Stomach smooth muscle (tissue), 2 donors: ENCODE measurements around the gene HOXD4.

ENCODE experiments used
- H3K27ac ChIP-seq: one replicate; pipeline ENCODE4 v1.7.0; 2013; ENCODE audit warnings: mild to moderate bottlenecking, low read length, inconsistent platforms
- H3K27me3 ChIP-seq, 2 donors: one replicate each; pipeline ENCODE4 v1.7.0; 2013; ENCODE audit warnings: low read length in 2 of 2; ENCODE audit not compliant: insufficient read depth in 2 of 2, control insufficient read depth in 1 of 2
- H3K36me3 ChIP-seq, 2 donors: one replicate each; pipeline ENCODE4 v1.7.0; 2013; ENCODE audit warnings: low read length in 2 of 2; ENCODE audit not compliant: control insufficient read depth in 2 of 2, insufficient read depth in 2 of 2
- H3K4me1 ChIP-seq: one replicate; pipeline ENCODE4 v1.7.0; 2013; ENCODE audit warnings: low read length; ENCODE audit not compliant: control insufficient read depth, insufficient read depth
- H3K4me3 ChIP-seq, 2 donors: one replicate each; pipeline ENCODE4 v1.7.0; 2013; ENCODE audit warnings: low read length in 2 of 2
- H3K9ac ChIP-seq, 2 donors: one replicate each; pipeline ENCODE4 v1.7.0; 2013; ENCODE audit warnings: low read length in 2 of 2, mild to moderate bottlenecking in 1 of 2
- H3K9me3 ChIP-seq, 2 donors: one replicate each; pipeline ENCODE4 v1.7.0; 2013; ENCODE audit warnings: low read length in 2 of 2; ENCODE audit not compliant: control insufficient read depth in 2 of 2
- donor health status: healthy.
- donor health status: Pancreatic carcinoma.

HOXD4 gene

GRCh38 chr2:176115883-176116813 is 35.2 kb upstream of the HOXD4 start, which contains the start of gene HOXD10:
Gene HOXD10 (plus strand): TSS chr2:176116778. CDS start chr2:176116834, 56 bp downstream.
- Histone ChIP-seq H3K9me3 (peaks cover 4% of the 10 kb centered on the region in 2 donors), H3K4me1 (peaks cover 3% of the 10 kb centered on the region), H3K36me3 (no peaks in the 10 kb centered on the region), H3K27me3 (peaks cover 89 to 97% of the 10 kb centered on the region in 2 donors), H3K9ac (no peak within 1 kb of the TSS), H3K27ac (no peak within 1 kb of the TSS), H3K4me3 (no peak within 1 kb of the TSS)

DNA sequence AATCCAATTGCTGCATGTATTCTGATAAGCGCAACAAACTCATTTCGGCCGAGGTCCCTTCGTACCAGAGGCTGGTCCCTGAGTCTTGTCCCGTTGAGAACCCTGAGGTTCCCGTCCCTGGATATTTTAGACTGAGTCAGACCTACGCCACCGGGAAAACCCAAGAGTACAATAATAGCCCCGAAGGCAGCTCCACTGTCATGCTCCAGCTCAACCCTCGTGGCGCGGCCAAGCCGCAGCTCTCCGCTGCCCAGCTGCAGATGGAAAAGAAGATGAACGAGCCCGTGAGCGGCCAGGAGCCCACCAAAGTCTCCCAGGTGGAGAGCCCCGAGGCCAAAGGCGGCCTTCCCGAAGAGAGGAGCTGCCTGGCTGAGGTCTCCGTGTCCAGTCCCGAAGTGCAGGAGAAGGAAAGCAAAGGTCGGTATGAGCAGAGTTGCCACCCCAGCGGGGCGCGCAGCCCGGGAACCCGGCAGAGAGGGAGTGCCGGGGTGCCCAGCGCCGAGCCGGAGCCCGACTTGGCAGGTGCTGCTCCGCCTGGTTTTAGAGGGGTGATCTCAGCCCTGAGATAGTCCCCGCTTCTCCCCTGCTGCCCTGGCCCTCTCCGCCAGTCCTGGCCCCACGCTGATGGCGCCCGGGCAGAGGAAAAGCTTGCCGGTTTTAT is 34.1 kb upstream of the HOXD4 start:
- no peak overlapping the region for H3K27ac ChIP-seq

DNA sequence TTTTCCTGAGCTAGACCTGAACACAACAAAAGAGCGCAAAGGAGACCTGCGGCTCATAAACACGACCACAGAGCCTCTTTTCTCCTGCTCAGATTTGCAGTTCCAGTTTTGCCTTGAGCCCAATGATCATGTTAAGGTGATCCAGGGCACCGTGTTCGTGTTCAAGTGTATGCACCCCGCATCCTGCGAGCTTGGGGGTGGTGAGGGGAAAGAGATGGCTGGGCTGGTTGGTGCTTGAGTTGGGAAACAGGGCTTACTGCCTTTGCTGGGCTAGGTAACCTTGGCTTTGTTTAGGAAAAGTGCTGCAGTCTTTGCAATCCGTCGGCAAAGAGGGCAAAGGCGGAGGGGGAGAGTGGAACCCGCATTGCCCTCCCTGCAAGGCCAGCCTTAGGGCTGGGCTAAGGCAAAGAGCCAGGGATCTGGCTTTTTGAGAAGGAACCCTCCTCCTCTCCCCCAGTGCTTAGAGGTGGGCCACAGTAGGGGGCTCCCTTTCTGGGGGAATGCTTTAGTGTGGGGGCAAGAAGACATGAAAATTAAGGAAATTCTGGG is 33.5 kb upstream of the HOXD4 start:
- Histone ChIP-seq H3K27me3 (peaks cover 78 to 97% of the 10 kb centered on the region in 2 donors), H3K9ac (no peak overlapping the region), H3K4me1 (peaks cover 6% of the 10 kb centered on the region), H3K27ac (no peak overlapping the region), H3K36me3 (no peaks in the 10 kb centered on the region), H3K9me3 (peaks cover 0 to 4% of the 10 kb centered on the region in 2 donors), H3K4me3 (no peak overlapping the region)

More for the DNA sequence above, 34.1 kb upstream of the HOXD4 start:
- peaks cover 2 to 4% of the 10 kb centered on the region in 2 donors for H3K9me3 ChIP-seq
- peaks cover under 1% of the 10 kb centered on the region for H3K4me1 ChIP-seq
- H3K36me3 ChIP-seq, result no peaks in the 10 kb centered on the region
- no peak overlapping the region for H3K4me3 ChIP-seq
- H3K27me3 ChIP-seq, result peaks cover 84 to 97% of the 10 kb centered on the region in 2 donors
- no peak overlapping the region for H3K9ac ChIP-seq

DNA sequence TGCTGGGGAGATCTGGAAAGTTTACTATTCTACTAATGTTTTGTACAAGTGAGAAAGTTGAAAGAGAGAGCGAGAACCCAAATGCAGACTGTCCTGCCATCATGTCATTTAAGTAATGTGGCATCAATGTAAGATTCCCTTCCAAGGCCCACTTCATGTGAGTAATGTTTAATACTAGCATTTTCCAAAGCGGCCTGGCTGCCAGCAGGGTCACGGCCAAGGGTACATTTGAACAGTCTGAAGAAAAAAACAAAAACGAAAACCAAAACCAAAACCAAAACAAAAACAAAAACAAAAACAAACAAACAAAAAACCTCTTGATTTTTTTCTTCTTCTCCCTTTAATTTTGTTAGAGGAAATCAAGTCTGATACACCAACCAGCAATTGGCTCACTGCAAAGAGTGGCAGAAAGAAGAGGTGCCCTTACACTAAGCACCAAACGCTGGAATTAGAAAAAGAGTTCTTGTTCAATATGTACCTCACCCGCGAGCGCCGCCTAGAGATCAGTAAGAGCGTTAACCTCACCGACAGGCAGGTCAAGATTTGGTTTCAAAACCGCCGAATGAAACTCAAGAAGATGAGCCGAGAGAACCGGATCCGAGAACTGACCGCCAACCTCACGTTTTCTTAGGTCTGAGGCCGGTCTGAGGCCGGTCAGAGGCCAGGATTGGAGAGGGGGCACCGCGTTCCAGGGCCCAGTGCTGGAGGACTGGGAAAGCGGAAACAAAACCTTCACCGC is 32.6 kb upstream of the HOXD4 start:
- no peak overlapping the region for H3K4me3 ChIP-seq

GRCh38 chr2:176120364-176121189 is 30.8 kb upstream of the HOXD4 start:
- H3K36me3 ChIP-seq, result no peaks in the 10 kb centered on the region
- H3K27me3 ChIP-seq, result peaks cover 78 to 98% of the 10 kb centered on the region in 2 donors
- H3K9ac ChIP-seq, result no peak overlapping the region
- H3K4me3 ChIP-seq, result no peak overlapping the region
- H3K4me1 ChIP-seq, result peaks cover 14% of the 10 kb centered on the region
- no peak overlapping the region for H3K27ac ChIP-seq
- peaks cover 0 to 4% of the 10 kb centered on the region in 2 donors for H3K9me3 ChIP-seq

More for the DNA sequence above, 32.6 kb upstream of the HOXD4 start:
- Histone ChIP-seq H3K4me1 (peaks cover 14% of the 10 kb centered on the region), H3K9ac (no peak overlapping the region), H3K27me3 (peaks cover 76 to 98% of the 10 kb centered on the region in 2 donors), H3K36me3 (no peaks in the 10 kb centered on the region), H3K27ac (no peak overlapping the region), H3K9me3 (peaks cover 0 to 4% of the 10 kb centered on the region in 2 donors)

DNA sequence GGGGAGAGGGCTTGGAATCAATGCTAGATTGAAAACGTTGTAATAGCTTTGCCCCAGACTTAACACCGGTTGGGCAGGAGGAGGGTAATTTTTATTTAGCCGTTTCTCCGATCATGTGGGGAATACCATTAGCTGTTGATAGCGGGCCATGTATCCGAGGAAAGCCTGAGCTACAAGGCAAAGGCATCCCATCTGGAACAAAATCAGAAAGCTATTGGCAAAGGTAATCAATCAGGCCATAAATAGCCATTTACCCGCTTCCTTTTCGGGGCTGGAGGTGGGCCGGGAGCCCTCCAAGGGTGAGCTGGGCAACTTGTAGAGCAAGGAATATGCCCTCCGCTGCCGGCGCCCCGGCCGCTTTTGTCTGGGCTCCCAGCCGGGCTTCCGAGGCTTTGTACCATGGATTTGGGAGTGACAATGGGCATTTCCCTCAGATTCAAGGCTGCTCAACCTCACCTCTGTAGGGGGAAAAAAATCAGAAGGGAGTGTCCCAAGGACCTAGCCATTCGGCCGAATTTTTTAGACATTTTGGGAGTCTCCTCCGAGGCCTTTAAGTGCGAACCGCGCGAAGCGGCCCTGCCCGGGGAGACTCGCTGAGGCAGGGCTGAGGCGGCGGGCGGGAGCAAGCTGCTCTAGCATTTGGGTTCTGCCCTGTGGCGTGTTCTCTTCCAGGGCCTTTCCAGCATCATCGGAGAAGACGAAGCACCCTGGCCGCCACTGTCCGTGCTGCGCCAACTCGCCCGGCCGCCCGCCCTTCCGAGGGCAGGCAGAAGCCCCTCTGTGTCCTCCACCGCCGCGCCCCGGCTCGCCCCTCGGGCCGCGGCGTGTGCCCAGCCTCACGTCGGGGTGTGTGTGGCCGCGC is 29.9 kb upstream of the HOXD4 start:
- H3K4me1 ChIP-seq, result peaks cover 14% of the 10 kb centered on the region
- no peaks in the 10 kb centered on the region for H3K36me3 ChIP-seq
- no peak overlapping the region for H3K27ac ChIP-seq
- no peak overlapping the region for H3K9ac ChIP-seq
- H3K4me3 ChIP-seq, result peak overlapping the region in 1 of 2 donors; percentile 15
- H3K9me3 ChIP-seq, result peaks cover 0 to 4% of the 10 kb centered on the region in 2 donors
- H3K27me3 ChIP-seq, result peaks cover 78 to 97% of the 10 kb centered on the region in 2 donors

GRCh38 chr2:176122052-176122682 is 29.2 kb upstream of the HOXD4 start:
- Histone ChIP-seq H3K27ac (no peak overlapping the region), H3K9me3 (peaks cover 0 to 4% of the 10 kb centered on the region in 2 donors), H3K27me3 (peaks cover 75 to 95% of the 10 kb centered on the region in 2 donors), H3K4me3 (peak overlapping the region; percentile 21 to 67), H3K9ac (no peak overlapping the region), H3K4me1 (peaks cover 14% of the 10 kb centered on the region), H3K36me3 (no peaks in the 10 kb centered on the region)

GRCh38 chr2:176122683-176123410 is 28.5 kb upstream of the HOXD4 start, which contains the start of gene HOXD9:
Gene HOXD9 (plus strand): TSS chr2:176122719. CDS start chr2:176122769, 50 bp downstream.
- Histone ChIP-seq H3K9ac (no peak within 1 kb of the TSS), H3K4me3 (peak within 1 kb of the TSS; percentile 21 to 67), H3K27ac (no peak within 1 kb of the TSS), H3K9me3 (peaks cover 0 to 4% of the 10 kb centered on the region in 2 donors), H3K27me3 (peaks cover 71 to 95% of the 10 kb centered on the region in 2 donors), H3K4me1 (peaks cover 14% of the 10 kb centered on the region), H3K36me3 (no peaks in the 10 kb centered on the region)
